H1 (cell line): Measurements from ENCODE around the gene ATP6V0A4. TPM values are rescaled to one million over a fixed set of nuclear protein-coding genes. Genes with fewer than 3 reads are reported as not detected.

Source experiments
- CHD7 ChIP-seq: fragments of 300-600 bp; sonication (generic); IDR thresholded peaks from 2 replicates; pipeline ENCODE4 v1.7.1; 2012; ENCODE audit warnings: low read length, moderate library complexity, mild to moderate bottlenecking, inconsistent platforms; ENCODE audit not compliant: insufficient replicate concordance
- POLR2AphosphoS5 ChIP-seq: IDR thresholded peaks from 2 replicates; pipeline ENCODE4 v1.6.1; 2011; ENCODE audit warnings: low read depth, low read length
- TBP ChIP-seq: IDR thresholded peaks from 2 replicates; pipeline ENCODE4 v1.6.1; 2011; ENCODE audit warnings: low read depth, low read length, improper control_type of control experiment
- polyA plus RNA-seq, 7 experiments: library from polyadenylated mRNA; depleted of rRNA in 3 of 7; stranded (reverse) in 5 of 7; unstranded in 2 of 7; fragments of >200 nt in 5 of 7; fragments of 200-250 nt in 2 of 7; gene quantifications; 1 replicate in 5 of 7; 2 replicates in 1 of 7; 4 replicates in 1 of 7; pipeline versions ENCODE4 v1.2.1 to v1.2.3, GENCODE V29; 2011 to 2013; ENCODE audit warnings: missing spikeins in 2 of 7, mixed read lengths in 2 of 7
- total RNA-seq: library from RNA; stranded (reverse); fragmentation: NEBNext Ultra II Directional; extraction: Animal tissue kit (Norgen Biotek cat#: 25700); gene quantifications from 2 replicates; pipeline ENCODE4 v1.2.1, GENCODE V29; 2021

Gene ATP6V0A4
- total and polyA plus RNA-seq, 2 of the 8 experiments (the other 6 are each of a cell fraction or from before 2014, with no cell fraction given): 0.47 to 1.6 TPM

GRCh38 chr7:138700857-138701536, 97.0 kb downstream of the ATP6V0A4 start, which contains the start of gene SVOPL (continued):
- TF ChIP-seq CHD7: no peak
- no peak for TF ChIP-seq POLR2AphosphoS5
- no peak for TF ChIP-seq TBP
